ENCODE results near the gene SPI1. TPM values are rescaled to one million over a fixed set of nuclear protein-coding genes. Genes with fewer than 3 reads are reported as not detected.

SPI1 gene
- total RNA-seq, 1 experiment from 2014 or later: not detected

GRCh38 chr11:47393163-47394049 lies 15.1 kb upstream of the SPI1 start:
- DNase-seq: peak; percentile 59
- Histone ChIP-seq H3K27me3 (no peaks in the 10 kb centered on the region), H3K4me3 (no peak overlapping the region), H3K36me3 (no peaks in the 10 kb centered on the region), H3K9me3 (no peaks in the 10 kb centered on the region)

GRCh38 chr11:47392546-47393162 lies 14.3 kb upstream of the SPI1 start:
- Histone ChIP-seq H3K36me3 (no peaks in the 10 kb centered on the region), H3K9me3 (no peaks in the 10 kb centered on the region), H3K4me3 (no peak overlapping the region), H3K27me3 (no peaks in the 10 kb centered on the region)
- DNase-seq: no peak

GRCh38 chr11:47391711-47392432 lies 13.5 kb upstream of the SPI1 start:
- no peak for DNase-seq
- no peaks in the 10 kb centered on the region for H3K27me3 ChIP-seq
- no peaks in the 10 kb centered on the region for H3K9me3 ChIP-seq
- H3K36me3 ChIP-seq: no peaks in the 10 kb centered on the region
- no peak overlapping the region for H3K4me3 ChIP-seq

- H3K9me3 ChIP-seq: no peaks in the 10 kb centered on the region
- H3K27me3 ChIP-seq: no peaks in the 10 kb centered on the region
- DNase-seq: no peak
Observed at GRCh38 chr11:47391077-47391583, 12.8 kb upstream of the SPI1 start.

GRCh38 chr11:47390422-47390760 lies 12.0 kb upstream of the SPI1 start:
- Histone ChIP-seq H3K4me3 (no peak overlapping the region), H3K9me3 (no peaks in the 10 kb centered on the region), H3K36me3 (no peaks in the 10 kb centered on the region), H3K27me3 (no peaks in the 10 kb centered on the region)
- no peak for DNase-seq

More at GRCh38 chr11:47391077-47391583, 12.8 kb upstream of the SPI1 start:
- Histone ChIP-seq H3K4me3 (no peak overlapping the region), H3K36me3 (no peaks in the 10 kb centered on the region)

- H3K36me3 ChIP-seq: no peaks in the 10 kb centered on the region
- DNase-seq: no peak
- no peaks in the 10 kb centered on the region for H3K9me3 ChIP-seq
- no peak overlapping the region for H3K4me3 ChIP-seq
- no peaks in the 10 kb centered on the region for H3K27me3 ChIP-seq
Observed at GRCh38 chr11:47389577-47390421, 11.5 kb upstream of the SPI1 start.

GRCh38 chr11:47388697-47389576 lies 10.6 kb upstream of the SPI1 start:
- DNase-seq: no peak
- Histone ChIP-seq H3K36me3 (no peaks in the 10 kb centered on the region), H3K27me3 (no peaks in the 10 kb centered on the region), H3K4me3 (no peak overlapping the region), H3K9me3 (no peaks in the 10 kb centered on the region)

GRCh38 chr11:47387944-47388696 lies 9.8 kb upstream of the SPI1 start:
- Histone ChIP-seq H3K27me3 (no peaks in the 10 kb centered on the region), H3K36me3 (no peaks in the 10 kb centered on the region), H3K4me3 (no peak overlapping the region), H3K9me3 (no peaks in the 10 kb centered on the region)
- DNase-seq: no peak

GRCh38 chr11:47384498-47384897 lies 6.2 kb upstream of the SPI1 start:
- DNase-seq: no peak

GRCh38 chr11:47383071-47383470 lies 4.7 kb upstream of the SPI1 start:
- Histone ChIP-seq H3K4me3 (no peak overlapping the region), H3K9me3 (no peaks in the 10 kb centered on the region), H3K27me3 (no peaks in the 10 kb centered on the region), H3K36me3 (no peaks in the 10 kb centered on the region)
- DNase-seq: no peak

More at GRCh38 chr11:47384498-47384897, 6.2 kb upstream of the SPI1 start:
- no peak overlapping the region for H3K4me3 ChIP-seq
- H3K9me3 ChIP-seq: no peaks in the 10 kb centered on the region
- H3K36me3 ChIP-seq: no peaks in the 10 kb centered on the region
- no peaks in the 10 kb centered on the region for H3K27me3 ChIP-seq

- H3K4me3 ChIP-seq: no peak overlapping the region
- H3K27me3 ChIP-seq: no peaks in the 10 kb centered on the region
- no peaks in the 10 kb centered on the region for H3K9me3 ChIP-seq
- no peak for DNase-seq
- no peaks in the 10 kb centered on the region for H3K36me3 ChIP-seq
Observed at GRCh38 chr11:47380078-47380477, 1.7 kb upstream of the SPI1 start.

- Histone ChIP-seq H3K4me3 (no peak overlapping the region), H3K27me3 (no peaks in the 10 kb centered on the region), H3K36me3 (no peaks in the 10 kb centered on the region), H3K9me3 (no peaks in the 10 kb centered on the region)
- DNase-seq: no peak
Observed at GRCh38 chr11:47379317-47379716, 970 bp upstream of the SPI1 start.

GRCh38 chr11:47378836-47379170 lies 456 bp upstream of the SPI1 start:
- Histone ChIP-seq H3K4me3 (no peak overlapping the region), H3K9me3 (no peaks in the 10 kb centered on the region), H3K36me3 (no peaks in the 10 kb centered on the region), H3K27me3 (no peaks in the 10 kb centered on the region)
- no peak for DNase-seq

GRCh38 chr11:47377571-47378009 lies 757 bp downstream of the SPI1 start:
- Histone ChIP-seq H3K9me3 (no peaks in the 10 kb centered on the region), H3K27me3 (no peaks in the 10 kb centered on the region), H3K36me3 (no peaks in the 10 kb centered on the region), H3K4me3 (no peak overlapping the region)
- no peak for DNase-seq
